SK-N-SH (cell line): Measurements from ENCODE around the gene NIP7. TPM values are rescaled to one million over a fixed set of nuclear protein-coding genes. Genes with fewer than 3 reads are reported as not detected.

Source experiments
- CTCF ChIA-PET: fragments of 300-600, 350-600 bp; formaldehyde crosslinking; extraction: SDS; loops from one replicate; lab custom pipeline; 2021; lab: Yijun Ruan, JAX
- POLR2A ChIA-PET: fragments of 350-600 bp; sonication (Branson Sonifier 250); formaldehyde crosslinking; extraction: SDS; loops from one replicate; lab custom pipeline; 2020; ENCODE audit warnings: antibody characterized with exemption, inconsistent platforms; lab: Yijun Ruan, JAX
- DNase-seq: peaks from one replicate; pipeline ENCODE4 v3.0.0; 2012
- H2AFZ ChIP-seq: fragments of 200-600 bp; sonication (generic); 2 replicates; pipeline ENCODE4 v1.8.1; 2016; ENCODE audit warnings: antibody characterized with exemption, mild to moderate bottlenecking, low read depth
- H3F3A ChIP-seq: fragments of 200-600 bp; sonication (generic); replicated peaks from 2 replicates; pipeline ENCODE3; 2016; ENCODE audit warnings: antibody characterized with exemption, mild to moderate bottlenecking; ENCODE audit not compliant: insufficient read depth
- H3K27ac ChIP-seq, 2 experiments: fragments of 200-500 bp in 1 of 2; fragments of 200-600 bp in 1 of 2; sonication (Bioruptor generic) in 1 of 2; sonication (generic), shearing (Covaris generic) in 1 of 2; 2 replicates each; pipeline versions ENCODE4 v1.5.1 to v1.6.1; 2014 to 2016; ENCODE audit warnings: low read depth in 2 of 2, inconsistent platforms in 1 of 2, low read length in 1 of 2, mild to moderate bottlenecking in 1 of 2, mixed read lengths in 1 of 2
- H3K27me3 ChIP-seq: fragments of 200-600 bp; sonication (generic), shearing (Covaris generic); 2 replicates; pipeline ENCODE4 v1.6.1; 2016; ENCODE audit warnings: mixed run types; ENCODE audit not compliant: insufficient read depth
- H3K36me3 ChIP-seq, 2 experiments: fragments of 200-500 bp in 1 of 2; fragments of 200-600 bp in 1 of 2; sonication (Bioruptor generic) in 1 of 2; sonication (generic) in 1 of 2; replicated peaks in 1 of 2; 2 replicates each; pipeline versions ENCODE3 to v1.5.1; 2014 to 2016; ENCODE audit warnings: low read length in 1 of 2, mild to moderate bottlenecking in 1 of 2; ENCODE audit not compliant: insufficient read depth in 2 of 2, control insufficient read depth in 1 of 2
- H3K4me1 ChIP-seq, 2 experiments: fragments of 200-500 bp in 1 of 2; fragments of 200-600 bp in 1 of 2; sonication (Bioruptor generic) in 1 of 2; sonication (generic), shearing (Covaris generic) in 1 of 2; 2 replicates each; pipeline versions ENCODE4 v1.5.1 to v1.6.1; 2014 to 2016; ENCODE audit warnings: low read depth in 1 of 2, low read length in 1 of 2, mixed run types in 1 of 2; ENCODE audit not compliant: insufficient read depth in 2 of 2, control insufficient read depth in 1 of 2
- H3K4me2 ChIP-seq: fragments of 200-600 bp; sonication (generic), shearing (Covaris generic); 2 replicates; pipeline ENCODE4 v1.6.1; 2017; ENCODE audit warnings: mixed run types
- H3K4me3 ChIP-seq, 2 experiments: fragments of 200-500 bp in 1 of 2; fragments of 200-600 bp in 1 of 2; sonication (Bioruptor generic) in 1 of 2; sonication (generic), shearing (Covaris generic) in 1 of 2; 2 replicates each; pipeline versions ENCODE4 v1.5.1 to v1.8.1; 2014 to 2016; ENCODE audit warnings: low read depth in 2 of 2, inconsistent platforms in 1 of 2, low read length in 1 of 2, mild to moderate bottlenecking in 1 of 2, mixed read lengths in 1 of 2, moderate library complexity in 1 of 2
- H3K79me2 ChIP-seq: fragments of 200-600 bp; sonication (generic); 2 replicates; pipeline ENCODE4 v1.8.1; 2017; ENCODE audit warnings: mild to moderate bottlenecking; ENCODE audit not compliant: insufficient read depth
- H3K9ac ChIP-seq: fragments of 200-600 bp; sonication (generic); 2 replicates; pipeline ENCODE4 v1.6.1; 2017; ENCODE audit warnings: mixed run types
- H3K9me2 ChIP-seq: fragments of 200-600 bp; sonication (generic); 2 replicates; pipeline ENCODE4 v1.6.1; 2017; ENCODE audit warnings: mixed run types
- H3K9me3 ChIP-seq: fragments of 200-600 bp; sonication (generic); 2 replicates; pipeline ENCODE4 v1.6.1; 2017; ENCODE audit warnings: mixed run types, mild to moderate bottlenecking, moderate library complexity
- H4K20me1 ChIP-seq: fragments of 200-600 bp; sonication (generic); 2 replicates; pipeline ENCODE4 v1.6.1; 2017; ENCODE audit warnings: mild to moderate bottlenecking, mixed run types; ENCODE audit not compliant: insufficient read depth
- CHD2 ChIP-seq: fragments of 150-350 bp; IDR thresholded peaks from 2 replicates; pipeline ENCODE4 v1.6.1; 2018; ENCODE audit warnings: low read length; ENCODE audit not compliant: partially characterized antibody
- EP300 ChIP-seq, 2 experiments: IDR thresholded peaks; 2 replicates each; pipeline versions ENCODE4 v1.4.0 to v1.6.1; 2012; ENCODE audit warnings: borderline replicate concordance in 1 of 2, low read depth in 1 of 2, low read length in 1 of 2
- EZH2phosphoT487 ChIP-seq: fragments of 200-600 bp; sonication (generic); IDR thresholded peaks from 2 replicates; pipeline ENCODE4 v1.6.1; 2017; ENCODE audit warnings: low read depth, mixed run types, mild to moderate bottlenecking, antibody characterized with exemption, moderate library complexity, borderline replicate concordance
- FOXJ3 ChIP-seq: sonication (generic); formaldehyde crosslinking; IDR thresholded peaks from 2 replicates; pipeline ENCODE4 v1.5.1; 2020; ENCODE audit warnings: mild to moderate bottlenecking, missing genetic modification reagents
- GATA2 ChIP-seq: sonication (generic); formaldehyde crosslinking; IDR thresholded peaks from 2 replicates; pipeline ENCODE4 v1.5.0; 2020; ENCODE audit warnings: mild to moderate bottlenecking, missing genetic modification reagents
- IRF3 ChIP-seq: fragments of 150-350 bp; IDR thresholded peaks from 2 replicates; pipeline ENCODE4 v1.6.1; 2016; ENCODE audit warnings: mild to moderate bottlenecking, low read depth, low read length
- JUND ChIP-seq: IDR thresholded peaks from 2 replicates; pipeline ENCODE4 v1.4.0; 2012
- NRF1 ChIP-seq: IDR thresholded peaks from 2 replicates; pipeline ENCODE4 v1.6.1; 2012; ENCODE audit warnings: low read depth, mild to moderate bottlenecking, low read length
- POLR2AphosphoS5 ChIP-seq: IDR thresholded peaks from 2 replicates; pipeline ENCODE4 v1.6.1; 2012; ENCODE audit warnings: low read depth, low read length
- RAD21 ChIP-seq: IDR thresholded peaks from 2 replicates; pipeline ENCODE4 v1.6.1; 2012; ENCODE audit warnings: mild to moderate bottlenecking, low read length
- RCOR1 ChIP-seq: fragments of 150-350 bp; IDR thresholded peaks from 2 replicates; pipeline ENCODE4 v1.6.1; 2017; ENCODE audit warnings: antibody characterized with exemption, low read length
- RFX5 ChIP-seq: IDR thresholded peaks from 2 replicates; pipeline ENCODE4 v1.6.1; 2012; ENCODE audit warnings: mild to moderate bottlenecking, improper control_type of control experiment, low read length
- SMC3 ChIP-seq: IDR thresholded peaks from 2 replicates; pipeline ENCODE4 v1.6.1; 2012; ENCODE audit warnings: low read depth, low read length, improper control_type of control experiment
- TEAD4 ChIP-seq: IDR thresholded peaks from 2 replicates; pipeline ENCODE4 v1.4.0; 2012; ENCODE audit warnings: mild to moderate bottlenecking, borderline replicate concordance; ENCODE audit not compliant: insufficient read depth
- USF2 ChIP-seq: fragments of 150-350 bp; IDR thresholded peaks from 2 replicates; pipeline ENCODE4 v1.6.1; 2017; ENCODE audit warnings: antibody characterized with exemption, low read length, low read depth, borderline replicate concordance
- WGBS: methylation state at CpG from one replicate; pipeline ENCODE4 v1.1.6; 2017; ENCODE audit warnings: low lambda C conversion rate; 5-methylcytosine and 5-hydroxymethylcytosine counted together
- polyA plus RNA-seq, 3 experiments: library from polyadenylated mRNA; depleted of rRNA; stranded (reverse); fragments of >200 nt; gene quantifications; 2 replicates each; pipeline ENCODE4 v1.2.3, GENCODE V29; 2012

NIP7 gene
- polyA plus RNA-seq, 1 of the 3 experiments (the other 2 are of a cell fraction): 19.0 TPM

GRCh38 chr16:69323415-69323814 lies 16.2 kb upstream of the NIP7 start:
- no peak overlapping the region for H3K4me2 ChIP-seq
- no peak overlapping the region for H3K27ac ChIP-seq
- peaks cover 19% of the 10 kb centered on the region for H3F3A ChIP-seq
- no peak for DNase-seq
- WGBS: 85% methylated on average over 6 of the region's 14 CpGs
- no peak overlapping the region for H3K4me3 ChIP-seq
- no peak overlapping the region for H3K9ac ChIP-seq
- H3K79me2 ChIP-seq: peaks cover 74% of the 10 kb centered on the region
- ChIA-PET POLR2A (no interaction called here), CTCF (interaction anchor here (0.9 kb wide), 1 partner anchor 12 kb away, joined by 3 read pairs; no protein-coding TSS in a partner anchor)
- H2AFZ ChIP-seq: no peak overlapping the region
- no peaks in the 10 kb centered on the region for H3K9me3 ChIP-seq
- peaks cover 60% of the 10 kb centered on the region for H4K20me1 ChIP-seq
- no peaks in the 10 kb centered on the region for H3K9me2 ChIP-seq
- H3K4me1 ChIP-seq: peaks cover 7 to 26% of the 10 kb centered on the region in 2 experiments
- H3K27me3 ChIP-seq: no peaks in the 10 kb centered on the region
- no peak for TF ChIP-seq RFX5
- H3K36me3 ChIP-seq: peaks cover 57 to 79% of the 10 kb centered on the region in 2 experiments

DNA sequence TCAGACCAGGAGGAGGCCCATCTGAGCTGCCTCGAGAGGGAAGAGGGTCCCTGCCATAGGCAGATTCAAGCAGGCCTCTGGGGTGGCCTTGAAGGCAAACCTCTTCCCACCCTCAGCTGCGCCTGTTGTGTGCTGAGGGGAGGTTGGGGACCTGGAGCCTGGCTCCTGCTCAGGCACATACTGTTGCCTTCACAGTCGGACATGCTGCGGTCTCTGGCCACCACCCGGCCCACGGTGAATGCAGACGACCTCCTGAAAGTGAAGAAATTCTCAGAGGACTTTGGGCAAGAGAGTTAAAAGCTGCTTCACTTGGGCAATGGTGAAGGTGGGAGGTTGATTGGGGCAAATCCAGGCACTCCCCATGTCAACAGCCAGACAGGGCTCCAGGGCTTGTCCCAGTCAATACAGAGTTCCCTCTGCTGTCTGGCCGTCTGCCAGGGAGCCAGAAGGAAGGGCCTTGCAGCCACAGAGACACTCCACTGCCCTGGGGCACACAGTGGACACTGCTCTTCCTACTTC lies 15.5 kb upstream of the NIP7 start:
- ChIA-PET POLR2A (interaction anchor here (1.4 kb wide), 1 partner anchor 12 kb away, joined by 7 read pairs; no protein-coding TSS in a partner anchor), CTCF (interaction anchor here (1.0 kb wide), 2 partner anchors 174 to 476 kb away, joined by 3 read pairs; no protein-coding TSS in a partner anchor)
- Histone ChIP-seq H3K79me2 (peaks cover 81% of the 10 kb centered on the region), H4K20me1 (peaks cover 66% of the 10 kb centered on the region), H2AFZ (no peak overlapping the region), H3K27me3 (no peaks in the 10 kb centered on the region), H3F3A (peaks cover 19% of the 10 kb centered on the region), H3K4me3 (no peak overlapping the region), H3K9ac (no peak overlapping the region), H3K27ac (peak overlapping the region in 1 of 2 experiments; percentile 40; a peak in 1 of 4 replicates), H3K4me1 (peaks cover 11 to 33% of the 10 kb centered on the region in 2 experiments), H3K36me3 (peaks cover 59 to 77% of the 10 kb centered on the region in 2 experiments), H3K4me2 (no peak overlapping the region), H3K9me2 (no peaks in the 10 kb centered on the region), H3K9me3 (no peaks in the 10 kb centered on the region)
- WGBS: 44% methylated on average over 2 of the region's 8 CpGs
- peak; percentile 57 for DNase-seq
- TF ChIP-seq SMC3: no peak
- TF ChIP-seq NRF1: no peak

GRCh38 chr16:69324585-69325253 lies 14.9 kb upstream of the NIP7 start:
- no peaks in the 10 kb centered on the region for H3K9me2 ChIP-seq
- H2AFZ ChIP-seq: no peak overlapping the region
- H3K9ac ChIP-seq: no peak overlapping the region
- no peak for DNase-seq
- peaks cover 59 to 71% of the 10 kb centered on the region in 2 experiments for H3K36me3 ChIP-seq
- peaks cover 11 to 38% of the 10 kb centered on the region in 2 experiments for H3K4me1 ChIP-seq
- peaks cover 87% of the 10 kb centered on the region for H3K79me2 ChIP-seq
- ChIA-PET POLR2A (interaction anchor here (1.4 kb wide), 1 partner anchor 13 kb away, joined by 7 read pairs; no protein-coding TSS in a partner anchor), CTCF (interaction anchor here (0.6 to 1.0 kb wide), 3 partner anchors 15 to 477 kb away, joined by 3 read pairs; partner anchors contain the start of gene NIP7)
- no peaks in the 10 kb centered on the region for H3K9me3 ChIP-seq
- H3K4me3 ChIP-seq: no peak overlapping the region
- no peak overlapping the region for H3K4me2 ChIP-seq
- peak overlapping the region in 1 of 2 experiments; percentile 40; a peak in 1 of 4 replicates for H3K27ac ChIP-seq
- H3F3A ChIP-seq: peaks cover 19% of the 10 kb centered on the region
- WGBS: 69% methylated on average over 10 of the region's 10 CpGs
- H3K27me3 ChIP-seq: no peaks in the 10 kb centered on the region
- peaks cover 71% of the 10 kb centered on the region for H4K20me1 ChIP-seq
- TF ChIP-seq IRF3 (no peak), EZH2phosphoT487 (no peak), JUND (no peak), NRF1 (no peak), RCOR1 (no peak), USF2 (no peak), TEAD4 (no peak), SMC3 (no peak), CHD2 (no peak), GATA2 (CRISPR knock-in tag) (no peak), EP300 (IDR thresholded peaks at IDR 0.05; ENCODE audit: borderline replicate concordance in 1 of 2, low read depth in 1 of 2, low read length in 1 of 2) (no peak), FOXJ3 (CRISPR knock-in tag) (no peak), RAD21 (no peak), POLR2AphosphoS5 (no peak)
